ENCODE measurements around the gene TOR1B.
"Not testable (repeated sequence)": the region's sequence is repeated elsewhere in the genome, so short reads cannot be mapped to it uniquely, and the experiment has no call there.

Gene TOR1B, protein sequence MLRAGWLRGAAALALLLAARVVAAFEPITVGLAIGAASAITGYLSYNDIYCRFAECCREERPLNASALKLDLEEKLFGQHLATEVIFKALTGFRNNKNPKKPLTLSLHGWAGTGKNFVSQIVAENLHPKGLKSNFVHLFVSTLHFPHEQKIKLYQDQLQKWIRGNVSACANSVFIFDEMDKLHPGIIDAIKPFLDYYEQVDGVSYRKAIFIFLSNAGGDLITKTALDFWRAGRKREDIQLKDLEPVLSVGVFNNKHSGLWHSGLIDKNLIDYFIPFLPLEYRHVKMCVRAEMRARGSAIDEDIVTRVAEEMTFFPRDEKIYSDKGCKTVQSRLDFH

GRCh38 chr9:129802833-129803675, at the start of gene TOR1B:
Gene TOR1B, plus strand, starts transcription at chr9:129803184. Its CDS starts 29 bp downstream, at chr9:129803213.
- peak; percentile 95 for DNase-seq

DNA sequence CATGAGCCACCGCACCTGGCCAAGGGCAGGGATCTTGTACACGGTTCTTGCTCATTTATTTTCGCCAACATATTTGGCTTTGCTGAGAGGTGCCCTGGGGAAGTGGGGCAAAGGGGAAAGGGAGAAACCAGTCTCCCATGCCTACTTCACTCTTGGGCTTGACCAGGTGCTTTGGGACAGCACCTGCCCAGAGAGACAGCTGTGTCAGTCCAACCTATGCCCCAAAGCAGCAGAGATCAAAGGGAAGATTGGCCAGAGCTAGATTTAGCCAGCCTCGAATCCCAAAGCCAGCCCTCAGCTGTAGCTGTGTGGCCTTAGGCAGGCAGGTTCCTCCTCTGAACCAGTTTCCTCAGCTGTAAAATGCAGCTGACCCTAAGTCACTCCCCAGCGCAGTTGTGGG, 47.8 kb upstream of the TOR1B start:
- DNase-seq: no peak

DNA sequence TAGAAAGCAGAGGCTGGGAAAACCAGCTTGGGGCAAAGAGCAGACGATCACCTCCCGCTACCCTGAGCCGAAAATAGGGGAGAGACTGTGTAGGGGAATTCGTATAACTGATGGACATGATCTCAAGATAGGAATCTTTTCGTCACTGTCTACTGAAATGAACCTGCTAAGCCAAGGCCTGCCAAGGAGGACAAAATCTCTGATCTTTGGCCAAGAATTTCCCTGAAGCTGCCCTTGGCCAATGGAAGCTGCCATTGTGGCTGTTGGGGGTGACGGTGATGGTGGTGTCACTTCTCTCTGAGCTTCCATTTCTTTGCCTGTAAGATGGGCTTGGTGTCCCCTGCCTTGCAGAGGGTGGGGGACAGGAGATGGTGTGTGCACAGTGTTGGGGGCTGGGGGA, 46.8 kb upstream of the TOR1B start:
- no peak for DNase-seq

GRCh38 chr9:129757045-129757444, 45.9 kb upstream of the TOR1B start:
- DNase-seq: peak; percentile 9

DNA sequence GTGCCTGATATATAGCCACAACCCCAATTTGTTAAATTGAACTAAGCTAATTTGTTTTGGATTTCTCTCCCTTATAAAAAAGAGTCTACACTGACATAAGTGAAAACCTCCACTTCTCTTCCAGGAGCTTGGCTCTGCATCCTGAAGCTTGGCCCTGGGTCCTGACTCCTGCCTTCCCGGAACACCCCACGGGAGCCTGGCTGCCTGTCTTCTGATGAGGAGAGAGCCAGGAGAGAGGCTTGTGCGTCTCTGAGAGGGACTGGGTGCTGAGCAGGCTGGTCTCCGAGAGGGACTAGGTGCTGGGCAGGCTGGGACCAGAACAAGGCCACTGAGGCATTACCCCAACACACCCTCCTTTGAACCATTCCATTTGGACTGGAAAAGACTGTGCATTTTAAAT, 43.7 kb upstream of the TOR1B start:
- no peak for DNase-seq

DNA sequence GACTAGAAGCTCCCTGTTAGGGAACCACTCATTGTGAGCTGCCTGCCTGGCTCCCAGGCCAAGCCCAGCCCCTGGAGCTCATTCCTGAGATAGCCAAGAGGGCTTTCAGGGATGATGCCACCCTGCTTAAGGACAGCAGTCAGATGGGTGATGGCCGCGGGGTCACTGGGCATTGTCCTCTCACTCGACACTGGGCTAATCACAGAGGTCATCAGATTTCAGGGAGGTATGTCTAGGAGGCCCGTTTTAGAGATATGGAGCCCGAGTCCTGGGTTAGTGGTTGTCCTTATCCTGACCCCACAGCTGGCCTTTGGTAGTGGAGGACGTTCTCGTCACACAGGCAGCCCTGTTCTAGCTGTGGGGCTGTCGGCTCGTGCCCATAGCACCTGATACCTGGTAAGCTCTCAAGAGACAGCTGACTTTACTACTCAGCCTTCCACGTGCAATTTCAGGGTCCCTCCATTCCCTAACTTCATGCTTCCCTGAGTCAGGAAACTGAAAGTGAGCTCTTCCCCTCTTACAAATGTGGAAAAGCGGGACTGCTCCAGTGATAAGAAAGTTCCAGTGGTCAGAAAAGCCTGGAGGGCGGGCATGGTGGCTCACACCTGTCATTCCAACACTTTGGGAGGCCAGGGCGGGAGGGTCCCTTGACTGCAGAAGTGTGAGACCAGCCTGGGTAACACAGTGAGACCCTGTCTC, 43.0 kb upstream of the TOR1B start:
- no peak for DNase-seq

GRCh38 chr9:129760784-129761183, 42.2 kb upstream of the TOR1B start:
- DNase-seq: not testable (repeated sequence)

DNA sequence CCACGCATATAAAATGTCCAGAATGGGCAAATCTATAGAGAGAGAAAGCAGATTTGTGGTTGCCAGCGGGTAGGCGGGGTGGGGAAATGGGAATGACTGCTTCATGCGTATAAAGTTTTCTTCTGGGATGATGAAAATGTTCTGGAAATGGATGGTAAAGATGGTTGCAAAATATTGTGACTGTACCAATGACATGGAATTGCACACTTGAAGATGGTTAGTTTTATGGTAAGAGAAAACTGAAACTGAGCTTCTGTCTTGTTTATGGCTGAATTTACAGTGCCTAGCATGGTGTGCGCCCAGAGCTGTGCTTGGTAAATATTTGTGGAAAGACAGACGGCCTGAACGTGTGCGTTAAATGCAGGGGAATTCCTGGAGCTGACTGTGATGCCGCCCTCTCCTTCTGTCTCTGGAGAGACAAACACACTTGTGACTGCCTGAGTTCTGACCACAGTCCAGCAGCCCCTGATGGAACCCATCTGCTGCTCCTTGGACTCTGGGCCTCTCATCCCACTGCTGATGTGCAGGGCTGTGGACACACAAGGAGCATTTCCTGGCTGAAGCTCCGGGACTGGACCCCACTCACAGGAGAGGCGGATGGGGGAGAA, 41.6 kb upstream of the TOR1B start:
- DNase-seq: no peak

GRCh38 chr9:129761901-129762369, 41.0 kb upstream of the TOR1B start:
- DNase-seq: no peak

DNA sequence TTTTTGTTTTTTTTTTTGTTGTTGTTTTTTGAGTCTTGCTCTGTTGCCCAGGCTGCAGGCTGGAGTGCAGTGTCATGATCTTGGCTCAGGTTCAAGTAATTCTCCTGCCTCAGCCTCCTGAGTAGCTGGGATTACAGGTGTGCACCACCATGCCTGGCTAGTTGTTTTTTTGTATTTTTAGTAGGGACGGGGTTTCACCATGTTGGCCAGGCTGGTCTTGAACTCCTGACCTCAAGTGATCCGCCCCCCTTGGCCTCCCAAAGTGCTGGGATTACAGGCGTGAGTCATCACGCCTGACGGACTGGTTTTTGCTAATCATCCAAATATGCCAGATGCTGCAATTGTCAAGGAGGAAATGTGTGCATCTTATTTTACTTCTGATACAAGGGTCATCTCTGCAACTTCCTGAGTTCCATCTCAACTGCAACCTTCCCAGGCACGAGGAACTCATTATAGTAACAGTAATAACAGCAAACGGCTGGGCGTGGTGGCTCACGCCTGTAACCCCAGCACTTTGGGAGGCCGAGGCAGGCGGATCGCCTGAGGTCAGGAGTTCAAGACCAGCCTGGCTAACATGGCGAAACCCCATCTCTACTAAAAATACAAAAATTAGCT, 40.5 kb upstream of the TOR1B start:
- not testable (repeated sequence) for DNase-seq

GRCh38 chr9:129762985-129763926, 39.7 kb upstream of the TOR1B start:
- no peak for DNase-seq

- no peak for DNase-seq
Observed at GRCh38 chr9:129765764-129766317, 37.1 kb upstream of the TOR1B start.

- no peak for DNase-seq
Observed at GRCh38 chr9:129768486-129768885, 34.5 kb upstream of the TOR1B start.

- DNase-seq: no peak
Observed at GRCh38 chr9:129769669-129770068, 33.3 kb upstream of the TOR1B start.

GRCh38 chr9:129770741-129771140, 32.2 kb upstream of the TOR1B start:
- no peak for DNase-seq

DNA sequence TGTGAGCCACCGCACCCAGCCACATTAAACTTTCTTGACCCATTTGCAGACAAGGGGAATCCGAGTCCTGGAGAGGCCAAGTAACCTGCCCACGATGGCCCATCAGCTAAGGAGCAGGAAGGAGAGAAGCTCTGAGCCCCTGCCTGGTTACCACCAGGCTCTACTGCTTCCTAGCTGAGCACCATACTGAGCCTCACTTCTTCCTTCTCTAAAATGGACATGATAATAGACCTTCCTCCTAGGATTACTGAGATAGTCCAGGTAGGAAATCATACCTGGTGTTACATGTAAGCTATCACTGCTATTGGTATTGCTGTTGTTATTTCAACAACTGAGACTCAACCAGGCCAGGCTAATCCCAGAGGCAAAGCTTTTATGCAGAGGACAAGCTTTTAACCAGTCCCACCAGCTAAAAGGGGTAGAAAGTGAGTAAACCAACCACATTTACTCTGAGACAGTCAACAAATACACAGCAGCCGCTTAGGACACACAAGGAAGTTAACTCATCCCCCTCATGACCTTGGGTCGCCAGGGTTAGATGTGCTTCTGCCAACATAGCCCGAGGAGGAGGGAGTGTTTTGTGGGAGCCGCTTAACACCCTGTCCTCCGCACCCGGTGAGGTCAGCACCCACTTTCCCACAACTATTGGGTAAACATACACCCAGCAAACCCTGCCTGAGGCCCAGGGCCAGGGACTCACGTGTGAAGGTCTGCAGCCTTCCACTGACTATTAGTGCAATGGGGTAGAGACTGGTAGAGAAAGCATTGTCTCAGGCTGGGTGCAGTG, 29.5 kb upstream of the TOR1B start:
- peak; percentile 24 for DNase-seq

- DNase-seq: no peak
Observed at GRCh38 chr9:129774791-129775447, 28.1 kb upstream of the TOR1B start.

- no peak for DNase-seq
Observed at GRCh38 chr9:129775448-129775798, 27.6 kb upstream of the TOR1B start.

- DNase-seq: not testable (repeated sequence)
Observed at GRCh38 chr9:129776096-129776495, 26.9 kb upstream of the TOR1B start.

- DNase-seq: no peak
Observed at GRCh38 chr9:129776566-129776937, 26.4 kb upstream of the TOR1B start.
